CD4-positive, CD25-positive, alpha-beta regulatory T cell (primary cell): Measurements from ENCODE around the gene UBE2V1. TPM values are rescaled to one million over a fixed set of nuclear protein-coding genes. Genes with fewer than 3 reads are reported as not detected.

Source experiments
- ATAC-seq, 2 donors: fragments of 150-1000 bp; cut with Tn5 transposase; one replicate each; pipeline ENCODE4 v1.10.0; 2021; ENCODE audit warnings: low read depth in 2 of 2, moderate number of reproducible peaks in 2 of 2, moderate library complexity in 1 of 2
- DNase-seq, 3 donors: peaks; one replicate each; pipeline versions ENCODE4 v3.0.0 to v3.0.0-alpha.2; 2012 to 2022; ENCODE audit warnings: mixed read lengths in 1 of 3
- H3K27ac ChIP-seq: one replicate; pipeline ENCODE4 v1.7.0; 2013; ENCODE audit warnings: mild to moderate bottlenecking, low read length; ENCODE audit not compliant: insufficient read depth, poor library complexity, severe bottlenecking
- H3K27me3 ChIP-seq: one replicate; pipeline ENCODE4 v1.7.0; 2013; ENCODE audit warnings: low read length; ENCODE audit not compliant: control insufficient read depth, insufficient read depth
- H3K36me3 ChIP-seq: one replicate; pipeline ENCODE4 v1.7.0; 2013; ENCODE audit warnings: mild to moderate bottlenecking, low read length, moderate library complexity; ENCODE audit not compliant: control insufficient read depth, insufficient read depth
- H3K4me1 ChIP-seq: 2 replicates; pipeline ENCODE4 v1.7.0; 2013; ENCODE audit warnings: mild to moderate bottlenecking, low read length; ENCODE audit not compliant: insufficient read depth, control insufficient read depth, poor library complexity, severe bottlenecking
- H3K4me3 ChIP-seq: one replicate; pipeline ENCODE4 v1.7.0; 2013; ENCODE audit warnings: low read depth, mild to moderate bottlenecking, low read length, moderate library complexity
- H3K9me3 ChIP-seq, 2 experiments: 1 replicate in 1 of 2; 2 replicates in 1 of 2; pipeline ENCODE4 v1.7.0; 2013; ENCODE audit warnings: low read length in 2 of 2, mild to moderate bottlenecking in 1 of 2, moderate library complexity in 1 of 2; ENCODE audit not compliant: control insufficient read depth in 2 of 2
- H3K27ac Mint-ChIP-seq, 3 donors: one replicate each; pipeline ENCODE4 v1.8.0; 2020 to 2022; ENCODE audit warnings: mild to moderate bottlenecking in 3 of 3, mixed read lengths in 3 of 3, moderate library complexity in 2 of 3
- H3K27me3 Mint-ChIP-seq: one replicate; pipeline ENCODE4 v1.8.0; 2022; ENCODE audit warnings: mild to moderate bottlenecking, mixed read lengths
- H3K36me3 Mint-ChIP-seq: one replicate; pipeline ENCODE4 v1.8.0; 2020; ENCODE audit warnings: mixed read lengths
- H3K4me1 Mint-ChIP-seq, 4 donors: one replicate each; pipeline ENCODE4 v1.8.0; 2020 to 2022; ENCODE audit warnings: mixed read lengths in 4 of 4, mild to moderate bottlenecking in 1 of 4
- H3K4me3 Mint-ChIP-seq, 4 donors: one replicate each; pipeline ENCODE4 v1.8.0; 2020 to 2022; ENCODE audit warnings: mild to moderate bottlenecking in 4 of 4, mixed read lengths in 4 of 4, moderate library complexity in 3 of 4
- H3K9me3 Mint-ChIP-seq, 7 donors: one replicate each; pipeline ENCODE4 v1.8.0; 2020 to 2022; ENCODE audit warnings: mixed read lengths in 7 of 7, mild to moderate bottlenecking in 3 of 7, moderate library complexity in 2 of 7
- polyA plus RNA-seq, 4 donors: library from polyadenylated mRNA; unstranded; fragments of 300-500 nt; fragmentation: Illumina TruSeq; gene quantifications; one replicate each; pipeline ENCODE4 v1.2.3, GENCODE V29; 2021
- total RNA-seq: library from RNA; stranded (reverse); gene quantifications from one replicate; pipeline ENCODE4 v1.2.3, GENCODE V29; 2022

The UBE2V1 gene
- total and polyA plus RNA-seq, 5 donors from 2014 or later, result 115 to 130 (median 124) TPM

DNA sequence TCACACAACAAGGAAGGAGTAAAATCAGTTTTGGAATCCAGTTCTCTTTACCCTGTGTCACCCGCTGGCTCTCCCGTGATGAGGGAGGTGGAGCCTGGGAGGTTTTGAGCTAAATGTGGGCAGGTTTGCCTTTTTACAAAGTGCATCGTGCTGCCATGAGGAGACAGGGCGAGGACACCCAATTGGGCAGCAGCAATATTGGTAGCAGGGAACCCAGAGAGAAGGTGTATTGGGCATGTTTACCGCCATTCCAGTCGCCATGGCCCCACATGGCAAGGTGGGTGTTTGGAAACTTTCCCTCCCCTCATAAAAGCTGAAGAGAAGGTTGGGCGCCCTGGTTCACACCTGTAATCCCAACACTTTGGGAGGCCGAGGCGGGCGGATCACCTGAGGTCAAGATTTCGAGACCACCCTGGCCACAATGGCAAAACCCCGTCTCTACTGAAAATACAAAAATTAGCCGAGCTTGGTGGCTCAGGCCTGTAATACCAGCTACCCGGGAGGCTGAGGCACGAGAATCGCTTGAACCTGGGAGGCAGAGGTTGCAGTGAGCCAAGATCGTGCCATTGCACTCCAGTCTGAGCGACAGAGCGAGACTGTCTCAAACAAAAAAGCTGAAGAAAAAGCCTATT is 3.5 kb upstream of the UBE2V1 start:
- H3K27me3 ChIP-seq, result no peaks in the 10 kb centered on the region
- H3K27me3 Mint-ChIP-seq, result no peaks in the 10 kb centered on the region
- H3K9me3 Mint-ChIP-seq, result no peaks in the 10 kb centered on the region
- H3K4me1 ChIP-seq, result peaks cover 36% of the 10 kb centered on the region
- DNase-seq (no peak), ATAC-seq (no peak)
- H3K4me3 Mint-ChIP-seq, result peak overlapping the region; percentile 83 to 98 (median 92)
- H3K4me1 Mint-ChIP-seq, result peaks cover 16 to 50% (median 40%) of the 10 kb centered on the region in 4 donors
- H3K36me3 ChIP-seq, result no peaks in the 10 kb centered on the region
- peak overlapping the region; percentile 99 for H3K4me3 ChIP-seq
- H3K36me3 Mint-ChIP-seq, result no peaks in the 10 kb centered on the region
- H3K9me3 ChIP-seq, result no peaks in the 10 kb centered on the region
- H3K27ac ChIP-seq, result peak overlapping the region; percentile 68
- peak overlapping the region in 2 of 3 donors; percentile 96 to 99 for H3K27ac Mint-ChIP-seq

DNA sequence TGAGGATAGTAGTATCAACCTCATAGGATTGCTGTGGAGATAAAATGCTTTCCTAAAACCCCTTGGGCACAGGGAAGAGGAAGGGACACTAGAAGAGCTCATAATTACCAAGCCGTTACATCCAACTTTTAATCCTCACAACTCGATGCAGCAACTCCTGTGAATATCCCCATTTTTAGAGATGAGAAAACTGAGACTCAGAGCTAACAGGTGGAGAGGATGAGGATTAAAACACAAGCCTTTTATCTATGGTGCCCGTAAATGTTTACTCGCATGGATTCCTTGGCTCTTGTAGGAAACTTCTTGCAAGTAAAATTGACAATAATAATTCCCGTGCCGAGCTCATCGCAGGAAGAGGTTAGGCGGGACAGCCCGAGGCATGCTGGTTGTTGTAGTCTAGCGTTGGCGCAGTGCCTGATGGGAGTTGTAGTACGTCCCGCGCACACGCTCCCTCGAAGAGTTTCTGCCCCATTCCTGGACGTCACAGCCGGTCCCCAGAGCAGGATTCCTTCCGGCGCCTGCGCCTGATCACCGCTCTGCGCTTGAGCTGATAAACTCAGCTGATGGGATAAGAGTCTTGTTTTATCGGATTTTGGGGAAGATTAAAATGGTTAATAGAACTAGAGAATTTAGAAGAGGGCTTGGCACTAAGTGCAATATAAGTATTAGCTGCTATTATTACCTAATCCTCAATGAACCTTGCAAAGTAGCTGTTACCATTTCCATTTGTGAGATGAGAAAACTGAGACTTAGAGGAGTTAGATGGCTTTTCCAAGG is 2.8 kb upstream of the UBE2V1 start:
- DNase-seq, result peak; percentile 88 to 94 (median 89)
- Histone ChIP-seq H3K27ac (peak overlapping the region; percentile 68), H3K4me1 (peaks cover 43% of the 10 kb centered on the region), H3K9me3 (no peaks in the 10 kb centered on the region), H3K27me3 (no peaks in the 10 kb centered on the region), H3K4me3 (peak overlapping the region; percentile 99), H3K36me3 (no peaks in the 10 kb centered on the region)
- Mint-ChIP-seq H3K9me3 (no peaks in the 10 kb centered on the region), H3K36me3 (no peaks in the 10 kb centered on the region), H3K4me1 (peaks cover 19 to 54% (median 47%) of the 10 kb centered on the region in 4 donors), H3K4me3 (peak overlapping the region; percentile 83 to 98 (median 92)), H3K27me3 (no peaks in the 10 kb centered on the region), H3K27ac (peak overlapping the region; percentile 83 to 99 (median 96))
- peak; percentile 89 to 93 for ATAC-seq

DNA sequence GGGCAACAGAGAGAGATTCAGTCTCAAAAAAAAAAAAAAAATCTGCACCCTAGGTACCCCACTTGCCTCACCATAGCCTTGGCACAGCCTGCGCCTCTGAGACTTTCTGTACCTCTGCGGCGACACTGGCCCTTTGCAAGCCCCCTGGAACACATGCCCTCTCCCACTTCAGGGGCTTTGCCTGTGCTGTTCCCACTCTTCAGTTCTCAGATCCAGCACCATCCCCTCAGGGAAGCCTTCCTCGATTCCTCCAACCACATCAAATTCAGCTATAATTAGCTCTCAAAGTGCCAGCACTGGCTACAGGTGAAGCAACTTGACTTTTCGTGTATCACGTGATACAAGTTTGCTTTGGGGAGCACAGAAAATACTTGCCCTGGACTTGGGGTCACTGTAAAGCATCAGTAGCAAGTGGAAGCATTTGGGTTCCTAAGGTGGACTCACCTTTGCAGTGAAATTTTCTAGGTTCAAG is 2.1 kb upstream of the UBE2V1 start:
- Histone ChIP-seq H3K27me3 (no peaks in the 10 kb centered on the region), H3K4me3 (peak overlapping the region; percentile 99), H3K27ac (peak overlapping the region; percentile 68), H3K36me3 (no peaks in the 10 kb centered on the region), H3K4me1 (peaks cover 50% of the 10 kb centered on the region), H3K9me3 (no peaks in the 10 kb centered on the region)
- H3K27ac Mint-ChIP-seq, result peak overlapping the region in 2 of 3 donors; percentile 96 to 99
- DNase-seq (no peak), ATAC-seq (no peak)
- H3K9me3 Mint-ChIP-seq, result no peaks in the 10 kb centered on the region
- no peaks in the 10 kb centered on the region for H3K36me3 Mint-ChIP-seq
- peak overlapping the region; percentile 83 to 98 (median 92) for H3K4me3 Mint-ChIP-seq
- H3K27me3 Mint-ChIP-seq, result no peaks in the 10 kb centered on the region
- peaks cover 23 to 61% (median 54%) of the 10 kb centered on the region in 4 donors for H3K4me1 Mint-ChIP-seq

DNA sequence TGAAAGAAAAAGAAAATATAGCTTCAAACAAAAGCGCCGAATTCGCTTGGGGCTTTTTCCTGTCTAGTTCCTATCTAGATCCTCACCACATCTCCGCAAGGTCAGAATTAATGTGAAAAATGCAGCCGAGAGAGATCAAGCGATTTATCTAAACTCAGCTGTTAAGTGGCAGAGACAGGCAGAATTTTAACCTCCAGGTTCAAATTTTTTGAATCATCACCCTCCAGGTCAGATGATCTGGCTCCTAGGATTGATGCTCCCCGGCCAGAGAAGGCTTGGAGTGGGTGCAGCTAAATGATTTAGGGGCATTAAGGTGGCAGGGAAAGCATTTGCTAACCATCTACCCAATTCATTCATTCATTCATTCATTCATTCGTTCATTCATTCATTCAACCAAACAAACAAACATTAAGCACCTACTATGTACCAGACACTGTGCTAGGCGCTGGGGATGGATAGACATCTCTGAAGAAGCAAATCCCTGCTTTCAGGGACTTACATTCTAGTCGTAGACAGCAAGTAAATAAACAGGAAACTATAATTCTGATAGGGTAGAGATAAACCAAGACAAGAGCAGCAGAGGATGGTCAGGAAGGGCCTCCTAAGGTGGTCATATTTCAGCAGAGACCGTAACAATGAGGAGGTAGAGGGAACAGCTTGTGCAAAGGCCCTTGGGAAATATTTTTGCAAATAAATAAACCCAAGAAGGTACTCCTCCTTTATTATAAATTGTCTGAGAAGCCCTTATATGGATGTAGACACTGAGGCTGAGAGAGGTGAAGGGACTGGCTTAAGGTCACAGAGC is 672 bp upstream of the UBE2V1 start:
- no peaks in the 10 kb centered on the region for H3K36me3 Mint-ChIP-seq
- peak overlapping the region; percentile 95 to 98 (median 96) for H3K4me3 Mint-ChIP-seq
- ATAC-seq, result no peak

DNA sequence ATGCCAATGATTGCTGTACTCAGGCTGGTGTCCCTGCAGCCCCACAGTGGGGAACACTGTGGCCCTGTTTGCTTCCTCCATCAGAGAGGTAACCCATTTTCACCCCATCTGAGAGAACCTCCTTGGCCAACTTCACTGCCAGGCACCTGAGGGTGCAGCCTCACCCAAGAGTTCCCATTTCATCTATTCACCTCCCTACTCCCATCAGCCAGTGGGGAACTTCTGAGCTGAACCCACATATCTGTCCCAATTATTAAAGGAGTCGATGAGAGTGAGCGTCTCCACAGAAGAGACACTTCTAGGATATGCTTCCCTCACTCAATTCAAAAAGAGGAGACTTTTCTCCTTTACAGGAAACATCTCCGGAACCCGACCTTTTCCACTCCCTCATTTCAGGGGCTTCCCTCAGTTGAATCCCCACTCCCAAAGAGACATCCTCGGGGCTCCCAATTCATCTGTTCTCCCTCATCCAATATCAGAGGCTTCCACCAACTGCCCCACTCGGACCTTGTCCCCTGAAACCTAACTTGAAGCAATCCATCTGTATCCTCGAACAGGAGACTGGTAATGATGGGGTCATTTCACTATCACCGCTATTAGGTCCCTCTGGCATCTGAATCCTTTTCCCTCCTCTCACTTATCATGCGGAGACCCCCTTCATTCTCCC is 988 bp downstream of the UBE2V1 start:
- peaks cover 27 to 91% (median 82%) of the 10 kb centered on the region in 4 donors for H3K4me1 Mint-ChIP-seq
- no peaks in the 10 kb centered on the region for H3K9me3 ChIP-seq
- no peaks in the 10 kb centered on the region for H3K9me3 Mint-ChIP-seq
- H3K4me3 Mint-ChIP-seq, result peak overlapping the region; percentile 96 to 100 (median 98)
- H3K27me3 ChIP-seq, result no peaks in the 10 kb centered on the region
- peak overlapping the region; percentile 96 for H3K4me3 ChIP-seq
- DNase-seq (no peak), ATAC-seq (no peak)
- H3K27ac Mint-ChIP-seq, result peak overlapping the region; percentile 96 to 99 (median 98)
- peak overlapping the region; percentile 92 for H3K27ac ChIP-seq
- H3K4me1 ChIP-seq, result peaks cover 69% of the 10 kb centered on the region
- no peaks in the 10 kb centered on the region for H3K36me3 ChIP-seq
- no peaks in the 10 kb centered on the region for H3K36me3 Mint-ChIP-seq
- no peaks in the 10 kb centered on the region for H3K27me3 Mint-ChIP-seq

More for the DNA sequence above, 672 bp upstream of the UBE2V1 start:
- Histone ChIP-seq H3K27ac (peak overlapping the region; percentile 92), H3K36me3 (no peaks in the 10 kb centered on the region), H3K4me3 (peak overlapping the region; percentile 91), H3K4me1 (peaks cover 59% of the 10 kb centered on the region), H3K27me3 (no peaks in the 10 kb centered on the region), H3K9me3 (no peaks in the 10 kb centered on the region)
- Mint-ChIP-seq H3K27me3 (no peaks in the 10 kb centered on the region), H3K9me3 (no peaks in the 10 kb centered on the region), H3K27ac (peak overlapping the region; percentile 97 to 99 (median 98)), H3K4me1 (peaks cover 27 to 76% (median 66%) of the 10 kb centered on the region in 4 donors)
- no peak for DNase-seq

DNA sequence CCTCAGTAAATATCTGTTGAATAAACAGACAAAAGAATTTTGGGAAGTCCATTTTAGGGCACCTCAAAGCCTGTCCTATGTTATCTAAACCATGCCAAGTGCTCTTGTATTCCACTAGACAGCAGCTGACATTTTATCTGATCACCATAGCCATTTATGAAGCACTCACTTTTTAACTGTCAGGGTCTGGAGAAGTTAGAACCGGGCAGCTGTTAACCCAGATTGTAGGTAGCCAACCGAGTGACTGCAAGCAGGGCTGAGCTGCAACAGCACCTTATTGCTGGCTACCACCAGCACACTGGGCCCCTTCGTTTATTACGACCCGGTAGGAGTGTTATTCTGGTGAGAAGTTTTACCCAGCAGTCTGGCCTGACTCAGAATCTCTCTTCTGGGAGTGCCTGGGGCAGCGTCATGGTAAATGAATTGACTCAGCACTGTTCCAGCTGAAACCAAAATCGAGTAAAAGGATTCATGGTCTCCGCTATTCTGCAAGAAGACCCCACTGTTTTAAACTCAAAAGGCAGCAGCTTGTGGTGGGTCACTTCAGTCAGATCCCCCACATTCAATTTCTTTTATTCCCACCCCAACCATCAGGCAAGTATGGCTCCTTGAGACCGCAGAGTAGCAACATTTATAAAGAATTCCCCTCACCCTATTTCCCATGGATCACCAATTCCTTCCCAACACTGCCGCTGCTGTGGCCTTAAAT is 1.7 kb downstream of the UBE2V1 start:
- H3K27ac ChIP-seq, result peak overlapping the region; percentile 92
- no peak for ATAC-seq
- Mint-ChIP-seq H3K36me3 (no peaks in the 10 kb centered on the region), H3K27me3 (no peaks in the 10 kb centered on the region), H3K4me3 (peak overlapping the region; percentile 96 to 100 (median 98)), H3K27ac (peak overlapping the region; percentile 96 to 99 (median 98)), H3K9me3 (no peaks in the 10 kb centered on the region), H3K4me1 (peaks cover 27 to 95% (median 84%) of the 10 kb centered on the region in 4 donors)
- peak in 1 of 3 donors; percentile 31 for DNase-seq
- H3K27me3 ChIP-seq, result no peaks in the 10 kb centered on the region
- H3K9me3 ChIP-seq, result no peaks in the 10 kb centered on the region
- H3K36me3 ChIP-seq, result no peaks in the 10 kb centered on the region
- peaks cover 68% of the 10 kb centered on the region for H3K4me1 ChIP-seq
- H3K4me3 ChIP-seq, result peak overlapping the region; percentile 96
